NT2/D1 (cell line): Measurements from ENCODE around the gene TPP1.

Source experiments
- YY1 ChIP-seq: IDR thresholded peaks from 2 replicates; pipeline ENCODE4 v1.6.1; 2011; ENCODE audit not compliant: insufficient read length, insufficient read depth
- ZNF274 ChIP-seq: IDR thresholded peaks from 2 replicates; pipeline ENCODE4 v1.6.1; 2011; ENCODE audit warnings: mild to moderate bottlenecking, low read depth, low read length

- TF ChIP-seq YY1 (no peak), ZNF274 (no peak)
Measured at GRCh38 chr11:6650980-6651379, 31.8 kb upstream of the TPP1 start.
